ENCODE results near the gene ADAMTS3.

GRCh38 chr4:72305080-72305479, 263.9 kb downstream of the ADAMTS3 start:
- TF ChIP-seq IRF2 (CRISPR knock-in tag; IDR thresholded peaks at IDR 0.05; ENCODE audit: borderline replicate concordance, low read depth), result no peak
- no peak for TF ChIP-seq ZBTB21 (CRISPR knock-in tag; IDR thresholded peaks at IDR 0.05; ENCODE audit: borderline replicate concordance)
- no peak for TF ChIP-seq CTCF (IDR thresholded peaks at IDR 0.05)
- TF ChIP-seq ZNF121 (CRISPR knock-in tag; IDR thresholded peaks at IDR 0.05), result no peak
